Peyer's patch (tissue), 4 donors: Measurements from ENCODE around the gene PRKCI.

Source experiments
- POLR2A ChIP-seq, 2 donors: fragments of 450-650 bp; IDR thresholded peaks; one replicate each; pipeline ENCODE4 v1.5.1; 2017; ENCODE audit warnings: antibody characterized with exemption in 2 of 2, mild to moderate bottlenecking in 2 of 2, moderate library complexity in 2 of 2
- TF ChIP-seq, protein P1 (sequence below), 6 experiments: fragments of 450-650 bp in 4 of 6; fragments of 200-600 bp in 2 of 6; sonication (generic) in 1 of 6; IDR thresholded peaks; one replicate each; pipeline ENCODE4 v1.5.1; 2017 to 2019; ENCODE audit warnings: antibody characterized with exemption in 6 of 6, mild to moderate bottlenecking in 3 of 6, moderate library complexity in 1 of 6

DNA sequence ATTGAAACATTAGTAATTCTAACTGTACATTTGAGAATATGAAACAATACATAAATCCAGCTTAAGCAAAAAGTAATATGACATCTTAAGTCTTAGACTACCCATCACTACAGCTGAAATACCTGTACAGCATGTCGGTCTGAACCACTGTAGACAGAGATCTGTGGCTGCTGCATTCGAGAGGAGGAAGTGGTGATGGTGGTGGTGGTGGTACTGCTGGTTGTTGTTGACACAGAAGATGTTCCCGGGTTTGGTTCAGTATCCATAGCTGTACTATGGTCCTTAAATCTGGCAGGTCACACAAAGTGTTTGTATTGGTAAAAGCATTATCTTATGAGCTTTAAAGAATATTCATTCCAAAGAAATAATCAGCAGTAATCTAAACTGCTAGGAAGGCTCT, 43.6 kb upstream of the PRKCI start:
- TF ChIP-seq, protein P1, sequence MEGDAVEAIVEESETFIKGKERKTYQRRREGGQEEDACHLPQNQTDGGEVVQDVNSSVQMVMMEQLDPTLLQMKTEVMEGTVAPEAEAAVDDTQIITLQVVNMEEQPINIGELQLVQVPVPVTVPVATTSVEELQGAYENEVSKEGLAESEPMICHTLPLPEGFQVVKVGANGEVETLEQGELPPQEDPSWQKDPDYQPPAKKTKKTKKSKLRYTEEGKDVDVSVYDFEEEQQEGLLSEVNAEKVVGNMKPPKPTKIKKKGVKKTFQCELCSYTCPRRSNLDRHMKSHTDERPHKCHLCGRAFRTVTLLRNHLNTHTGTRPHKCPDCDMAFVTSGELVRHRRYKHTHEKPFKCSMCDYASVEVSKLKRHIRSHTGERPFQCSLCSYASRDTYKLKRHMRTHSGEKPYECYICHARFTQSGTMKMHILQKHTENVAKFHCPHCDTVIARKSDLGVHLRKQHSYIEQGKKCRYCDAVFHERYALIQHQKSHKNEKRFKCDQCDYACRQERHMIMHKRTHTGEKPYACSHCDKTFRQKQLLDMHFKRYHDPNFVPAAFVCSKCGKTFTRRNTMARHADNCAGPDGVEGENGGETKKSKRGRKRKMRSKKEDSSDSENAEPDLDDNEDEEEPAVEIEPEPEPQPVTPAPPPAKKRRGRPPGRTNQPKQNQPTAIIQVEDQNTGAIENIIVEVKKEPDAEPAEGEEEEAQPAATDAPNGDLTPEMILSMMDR (IDR thresholded peaks at IDR 0.05): no peak
- no peak for TF ChIP-seq POLR2A (IDR thresholded peaks at IDR 0.05)
